ENCODE data around the gene PHACTR4. TPM values are rescaled to one million over a fixed set of nuclear protein-coding genes. Genes with fewer than 3 reads are reported as not detected.
"Not testable (repeated sequence)": the region's sequence is repeated elsewhere in the genome, so short reads cannot be mapped to it uniquely, and the experiment has no call there.

PHACTR4 gene
- polyA plus RNA-seq, 3 donors from 2014 or later: 4.2 to 22.5 (median 6.9) TPM

- H3K27ac Mint-ChIP-seq: peak overlapping the region in 3 of 6 donors; percentile 2 to 57 (median 27)
- H3K9me3 Mint-ChIP-seq: no peaks in the 10 kb centered on the region
- H3K27me3 Mint-ChIP-seq (ENCODE audit: low read depth in 3 of 3): no peaks in the 10 kb centered on the region
- peaks cover 0 to 12% (median 11%) of the 10 kb centered on the region in 3 donors for H3K36me3 Mint-ChIP-seq
- H3K4me1 Mint-ChIP-seq: peaks cover 4 to 11% of the 10 kb centered on the region in 2 donors
- DNase-seq: no peak
- H3K4me3 Mint-ChIP-seq: no peak overlapping the region
These were observed 86.5 kb downstream of the PHACTR4 start for GRCh38 chr1:28456078-28456477.

GRCh38 chr1:28457678-28458077 is 88.1 kb downstream of the PHACTR4 start:
- DNase-seq: no peak
- Mint-ChIP-seq H3K4me3 (no peak overlapping the region), H3K36me3 (peaks cover 0 to 18% (median 15%) of the 10 kb centered on the region in 3 donors), H3K4me1 (peaks cover 4 to 11% of the 10 kb centered on the region in 2 donors), H3K27ac (peak overlapping the region in 1 of 6 donors; percentile 44), H3K9me3 (no peaks in the 10 kb centered on the region), H3K27me3 (ENCODE audit: low read depth in 3 of 3) (peaks cover 0 to 1% (median 0%) of the 10 kb centered on the region in 3 donors)

- no peak overlapping the region for H3K27ac Mint-ChIP-seq
- peaks cover 0 to 22% (median 15%) of the 10 kb centered on the region in 3 donors for H3K36me3 Mint-ChIP-seq
- peaks cover 0 to 1% (median 0%) of the 10 kb centered on the region in 3 donors for H3K27me3 Mint-ChIP-seq (ENCODE audit: low read depth in 3 of 3)
- H3K9me3 Mint-ChIP-seq: no peaks in the 10 kb centered on the region
- peaks cover 4 to 11% of the 10 kb centered on the region in 2 donors for H3K4me1 Mint-ChIP-seq
- DNase-seq: no peak
- H3K4me3 Mint-ChIP-seq: no peak overlapping the region
These were observed 89.0 kb downstream of the PHACTR4 start for GRCh38 chr1:28458237-28459228.

GRCh38 chr1:28466226-28466778 is 96.8 kb downstream of the PHACTR4 start:
- no peak overlapping the region for H3K4me3 Mint-ChIP-seq
- peaks cover 0 to 12% of the 10 kb centered on the region in 2 donors for H3K4me1 Mint-ChIP-seq
- H3K27me3 Mint-ChIP-seq (ENCODE audit: low read depth in 3 of 3): peaks cover 0 to 1% (median 0%) of the 10 kb centered on the region in 3 donors
- H3K36me3 Mint-ChIP-seq: peaks cover 8 to 34% (median 9%) of the 10 kb centered on the region in 3 donors
- H3K27ac Mint-ChIP-seq: peak overlapping the region in 3 of 6 donors; percentile 9 to 57 (median 44)
- H3K9me3 Mint-ChIP-seq: no peaks in the 10 kb centered on the region
- DNase-seq: no peak

GRCh38 chr1:28470146-28470545 is 100.6 kb downstream of the PHACTR4 start:
- Mint-ChIP-seq H3K4me1 (peaks cover 0 to 12% of the 10 kb centered on the region in 2 donors), H3K27ac (no peak overlapping the region), H3K9me3 (no peaks in the 10 kb centered on the region), H3K36me3 (peaks cover 17 to 23% (median 19%) of the 10 kb centered on the region in 3 donors), H3K27me3 (ENCODE audit: low read depth in 3 of 3) (no peaks in the 10 kb centered on the region), H3K4me3 (no peak overlapping the region)
- DNase-seq: no peak

- H3K4me1 Mint-ChIP-seq; H3K27me3 Mint-ChIP-seq (ENCODE audit: low read depth in 3 of 3); H3K4me3 Mint-ChIP-seq; H3K9me3 Mint-ChIP-seq; DNase-seq; H3K27ac Mint-ChIP-seq: not testable (repeated sequence)
- H3K36me3 Mint-ChIP-seq: peaks cover 12 to 29% (median 18%) of the 10 kb centered on the region in 3 donors
These were observed 110.0 kb downstream of the PHACTR4 start for GRCh38 chr1:28479497-28479896.

- peaks cover 12 to 29% (median 18%) of the 10 kb centered on the region in 3 donors for H3K36me3 Mint-ChIP-seq
- H3K27ac Mint-ChIP-seq: no peak overlapping the region
- H3K27me3 Mint-ChIP-seq (ENCODE audit: low read depth in 3 of 3): no peaks in the 10 kb centered on the region
- H3K4me3 Mint-ChIP-seq: no peak overlapping the region
- no peaks in the 10 kb centered on the region for H3K4me1 Mint-ChIP-seq
- DNase-seq: no peak
- no peaks in the 10 kb centered on the region for H3K9me3 Mint-ChIP-seq
These were observed 110.8 kb downstream of the PHACTR4 start for GRCh38 chr1:28480308-28480707.

- Mint-ChIP-seq H3K27ac (no peak overlapping the region), H3K4me1 (no peaks in the 10 kb centered on the region), H3K9me3 (no peaks in the 10 kb centered on the region), H3K27me3 (ENCODE audit: low read depth in 3 of 3) (peaks cover 0 to 2% (median 0%) of the 10 kb centered on the region in 3 donors), H3K36me3 (peaks cover 6 to 24% (median 14%) of the 10 kb centered on the region in 3 donors), H3K4me3 (no peak overlapping the region)
- no peak for DNase-seq
These were observed 112.6 kb downstream of the PHACTR4 start for GRCh38 chr1:28482138-28482537.

GRCh38 chr1:28482702-28483101 is 113.2 kb downstream of the PHACTR4 start:
- Mint-ChIP-seq H3K9me3 (no peaks in the 10 kb centered on the region), H3K36me3 (peaks cover 6 to 22% (median 12%) of the 10 kb centered on the region in 3 donors), H3K27me3 (ENCODE audit: low read depth in 3 of 3) (peaks cover 0 to 2% (median 0%) of the 10 kb centered on the region in 3 donors), H3K27ac (no peak overlapping the region), H3K4me3 (no peak overlapping the region), H3K4me1 (no peaks in the 10 kb centered on the region)
- DNase-seq: no peak

GRCh38 chr1:28494737-28495136 is 125.2 kb downstream of the PHACTR4 start:
- Mint-ChIP-seq H3K4me3 (no peak overlapping the region), H3K27me3 (ENCODE audit: low read depth in 3 of 3) (peaks cover 0 to 2% (median 0%) of the 10 kb centered on the region in 3 donors), H3K9me3 (no peaks in the 10 kb centered on the region), H3K36me3 (peaks cover 12 to 31% (median 21%) of the 10 kb centered on the region in 3 donors), H3K4me1 (no peaks in the 10 kb centered on the region), H3K27ac (peak overlapping the region in 2 of 6 donors; percentile 14 to 26)
- no peak for DNase-seq

- Mint-ChIP-seq H3K27me3 (ENCODE audit: low read depth in 3 of 3) (no peaks in the 10 kb centered on the region), H3K27ac (no peak overlapping the region), H3K4me3 (no peak overlapping the region), H3K4me1 (no peaks in the 10 kb centered on the region), H3K36me3 (peaks cover 12 to 19% (median 13%) of the 10 kb centered on the region in 3 donors), H3K9me3 (no peaks in the 10 kb centered on the region)
- DNase-seq: no peak
These were observed 130.0 kb downstream of the PHACTR4 start for GRCh38 chr1:28499553-28499952.

GRCh38 chr1:28501925-28502324 is 132.4 kb downstream of the PHACTR4 start:
- no peak for DNase-seq
- no peak overlapping the region for H3K4me3 Mint-ChIP-seq
- peaks cover 15 to 20% of the 10 kb centered on the region in 2 donors for H3K4me1 Mint-ChIP-seq
- H3K27ac Mint-ChIP-seq: peak overlapping the region in 1 of 6 donors; percentile 49
- H3K36me3 Mint-ChIP-seq: peaks cover 0 to 10% (median 4%) of the 10 kb centered on the region in 3 donors
- H3K27me3 Mint-ChIP-seq (ENCODE audit: low read depth in 3 of 3): peaks cover 3 to 17% (median 15%) of the 10 kb centered on the region in 3 donors
- no peaks in the 10 kb centered on the region for H3K9me3 Mint-ChIP-seq

GRCh38 chr1:28503117-28503516 is 133.6 kb downstream of the PHACTR4 start:
- peaks cover 3 to 22% (median 15%) of the 10 kb centered on the region in 3 donors for H3K27me3 Mint-ChIP-seq (ENCODE audit: low read depth in 3 of 3)
- H3K4me1 Mint-ChIP-seq: peaks cover 27 to 31% of the 10 kb centered on the region in 2 donors
- no peaks in the 10 kb centered on the region for H3K9me3 Mint-ChIP-seq
- no peak overlapping the region for H3K4me3 Mint-ChIP-seq
- H3K36me3 Mint-ChIP-seq: peaks cover 0 to 9% (median 5%) of the 10 kb centered on the region in 3 donors
- peak overlapping the region in 1 of 6 donors; percentile 7 for H3K27ac Mint-ChIP-seq
- DNase-seq: no peak

Data from immature natural killer cell (primary cell).